Neural progenitor cell (in vitro differentiated cells): ENCODE data around the gene TRPM2. TPM values are rescaled to one million over a fixed set of nuclear protein-coding genes. Genes with fewer than 3 reads are reported as not detected.

Experiments
- DNase-seq: peaks from one replicate; pipeline ENCODE4 v3.0.0-alpha.2; 2016; ENCODE audit warnings: low spot score
- H2AFZ ChIP-seq: fragments of 200-600 bp; sonication (generic); replicated peaks from 2 replicates; pipeline ENCODE4 v1.6.1; 2016; ENCODE audit warnings: antibody characterized with exemption
- H3F3A ChIP-seq: fragments of 200-600 bp; sonication (generic); 2 replicates; pipeline ENCODE4 v1.6.1; 2016; ENCODE audit warnings: antibody characterized with exemption, low read depth
- H3K27ac ChIP-seq: fragments of 200-600 bp; sonication (generic); 2 replicates; pipeline ENCODE4 v1.5.1; 2016; ENCODE audit warnings: mild to moderate bottlenecking
- H3K27me3 ChIP-seq: fragments of 200-600 bp; sonication (generic); 2 replicates; pipeline ENCODE4 v1.6.1; 2016; ENCODE audit warnings: mild to moderate bottlenecking, moderate library complexity
- H3K36me3 ChIP-seq: fragments of 200-600 bp; sonication (generic); 2 replicates; pipeline ENCODE4 v1.5.1; 2016
- H3K4me1 ChIP-seq: fragments of 200-600 bp; sonication (generic); 2 replicates; pipeline ENCODE4 v1.6.1; 2016; ENCODE audit warnings: mixed run types
- H3K4me2 ChIP-seq: fragments of 200-600 bp; sonication (generic); 2 replicates; pipeline ENCODE4 v1.6.1; 2016
- H3K4me3 ChIP-seq: fragments of 200-600 bp; sonication (generic); 2 replicates; pipeline ENCODE4 v1.5.1; 2016
- H3K79me2 ChIP-seq: fragments of 200-600 bp; sonication (generic); 2 replicates; pipeline ENCODE4 v1.6.1; 2016; ENCODE audit warnings: low read depth
- H3K9ac ChIP-seq: fragments of 200-600 bp; sonication (generic); 2 replicates; pipeline ENCODE4 v1.6.1; 2016
- H3K9me3 ChIP-seq: fragments of 200-600 bp; sonication (generic); 2 replicates; pipeline ENCODE4 v1.5.1; 2016; ENCODE audit warnings: low read depth
- H4K20me1 ChIP-seq: fragments of 200-600 bp; sonication (generic); 2 replicates; pipeline ENCODE4 v1.6.1; 2016; ENCODE audit warnings: low read depth
- H3K27ac Mint-ChIP-seq: 3 replicates; pipeline ENCODE4 v1.8.0; 2021; ENCODE audit warnings: mixed read lengths
- H3K27me3 Mint-ChIP-seq: 2 replicates; pipeline ENCODE4 v1.8.0; 2022; ENCODE audit warnings: low read depth, mild to moderate bottlenecking, inconsistent platforms, moderate library complexity, mixed read lengths; ENCODE audit not compliant: insufficient read depth
- H3K36me3 Mint-ChIP-seq: 3 replicates; pipeline ENCODE4 v1.8.0; 2021; ENCODE audit warnings: mixed read lengths
- H3K4me1 Mint-ChIP-seq: 3 replicates; pipeline ENCODE4 v1.8.0; 2021; ENCODE audit warnings: mixed read lengths
- H3K4me3 Mint-ChIP-seq: 3 replicates; pipeline ENCODE4 v1.8.0; 2021; ENCODE audit warnings: mild to moderate bottlenecking, moderate library complexity, mixed read lengths
- H3K9me3 Mint-ChIP-seq: 3 replicates; pipeline ENCODE4 v1.8.0; 2020; ENCODE audit warnings: mixed read lengths
- CTCF ChIP-seq: fragments of 200-600 bp; sonication (generic); IDR thresholded peaks from 2 replicates; pipeline ENCODE4 v1.5.1; 2017; ENCODE audit warnings: antibody characterized with exemption, mild to moderate bottlenecking
- EZH2 ChIP-seq: fragments of 200-600 bp; sonication (generic); IDR thresholded peaks from 2 replicates; pipeline ENCODE4 v1.6.1; 2017; ENCODE audit warnings: antibody characterized with exemption, mild to moderate bottlenecking, moderate library complexity
- EZH2phosphoT487 ChIP-seq: fragments of 200-600 bp; sonication (generic); IDR thresholded peaks from 2 replicates; pipeline ENCODE4 v1.6.1; 2017; ENCODE audit warnings: antibody characterized with exemption
- total RNA-seq: library from RNA; depleted of rRNA; stranded (reverse); fragments of >200 nt; gene quantifications from 2 replicates; pipeline ENCODE4 v1.2.3, GENCODE V29; 2015; ENCODE audit warnings: low replicate concordance

The TRPM2 gene
- total RNA-seq, 1 donor from 2014 or later, result not detected

GRCh38 chr21:44382536-44382935, 29.1 kb downstream of the TRPM2 start:
- Histone ChIP-seq H3K9ac (no peak overlapping the region), H3F3A (no peaks in the 10 kb centered on the region), H3K4me2 (no peak overlapping the region), H3K27me3 (no peaks in the 10 kb centered on the region), H3K4me3 (no peak overlapping the region), H3K36me3 (no peaks in the 10 kb centered on the region), H3K4me1 (peaks cover 8% of the 10 kb centered on the region), H3K9me3 (no peaks in the 10 kb centered on the region), H4K20me1 (no peaks in the 10 kb centered on the region), H2AFZ (no peak overlapping the region), H3K79me2 (no peaks in the 10 kb centered on the region), H3K27ac (no peak overlapping the region)
- TF ChIP-seq EZH2 (no peak), EZH2phosphoT487 (no peak), CTCF (no peak)
- Mint-ChIP-seq H3K27me3 (peaks cover 4% of the 10 kb centered on the region), H3K27ac (no peak overlapping the region), H3K9me3 (peaks cover 26% of the 10 kb centered on the region), H3K4me1 (peaks cover 6% of the 10 kb centered on the region), H3K4me3 (no peak overlapping the region), H3K36me3 (no peaks in the 10 kb centered on the region)
- DNase-seq, result no peak

GRCh38 chr21:44383216-44383615, 29.8 kb downstream of the TRPM2 start:
- H3K4me1 Mint-ChIP-seq, result peaks cover 6% of the 10 kb centered on the region
- peaks cover 28% of the 10 kb centered on the region for H3K9me3 Mint-ChIP-seq
- H3K27ac Mint-ChIP-seq, result no peak overlapping the region
- Histone ChIP-seq H3K79me2 (no peaks in the 10 kb centered on the region), H3K27ac (no peak overlapping the region), H2AFZ (no peak overlapping the region), H3K9ac (no peak overlapping the region), H3K36me3 (no peaks in the 10 kb centered on the region), H3K4me2 (no peak overlapping the region), H3K4me1 (peaks cover 8% of the 10 kb centered on the region), H3F3A (no peaks in the 10 kb centered on the region), H3K4me3 (no peak overlapping the region), H3K9me3 (no peaks in the 10 kb centered on the region), H3K27me3 (no peaks in the 10 kb centered on the region), H4K20me1 (no peaks in the 10 kb centered on the region)
- H3K4me3 Mint-ChIP-seq, result no peak overlapping the region
- TF ChIP-seq EZH2phosphoT487, result no peak
- no peak for TF ChIP-seq EZH2
- DNase-seq, result no peak
- H3K36me3 Mint-ChIP-seq, result no peaks in the 10 kb centered on the region
- peaks cover 2% of the 10 kb centered on the region for H3K27me3 Mint-ChIP-seq

GRCh38 chr21:44384968-44385367, 31.5 kb downstream of the TRPM2 start:
- Histone ChIP-seq H3K4me2 (no peak overlapping the region), H3K9me3 (no peaks in the 10 kb centered on the region), H3K79me2 (no peaks in the 10 kb centered on the region), H4K20me1 (no peaks in the 10 kb centered on the region), H3K27ac (no peak overlapping the region), H3K27me3 (no peaks in the 10 kb centered on the region), H3K9ac (no peak overlapping the region), H3K4me1 (peaks cover 8% of the 10 kb centered on the region), H3K4me3 (no peak overlapping the region), H2AFZ (no peak overlapping the region), H3K36me3 (no peaks in the 10 kb centered on the region), H3F3A (no peaks in the 10 kb centered on the region)
- H3K36me3 Mint-ChIP-seq, result no peaks in the 10 kb centered on the region
- H3K4me1 Mint-ChIP-seq, result peaks cover 4% of the 10 kb centered on the region
- H3K27me3 Mint-ChIP-seq, result peaks cover under 1% of the 10 kb centered on the region
- no peak overlapping the region for H3K4me3 Mint-ChIP-seq
- no peak for DNase-seq
- H3K9me3 Mint-ChIP-seq, result peaks cover 31% of the 10 kb centered on the region
- no peak overlapping the region for H3K27ac Mint-ChIP-seq
- TF ChIP-seq EZH2phosphoT487, result no peak
- no peak for TF ChIP-seq CTCF
- TF ChIP-seq EZH2, result no peak

- TF ChIP-seq CTCF (no peak), EZH2 (no peak), EZH2phosphoT487 (no peak)
- Histone ChIP-seq H3K27ac (no peak overlapping the region), H3K9me3 (no peaks in the 10 kb centered on the region), H3K9ac (no peak overlapping the region), H3F3A (no peaks in the 10 kb centered on the region), H3K79me2 (no peaks in the 10 kb centered on the region), H4K20me1 (no peaks in the 10 kb centered on the region), H3K4me3 (no peak overlapping the region), H3K36me3 (no peaks in the 10 kb centered on the region), H3K4me1 (peaks cover 8% of the 10 kb centered on the region), H3K4me2 (no peak overlapping the region), H3K27me3 (no peaks in the 10 kb centered on the region), H2AFZ (no peak overlapping the region)
- Mint-ChIP-seq H3K9me3 (peaks cover 29% of the 10 kb centered on the region), H3K4me3 (no peak overlapping the region), H3K4me1 (no peaks in the 10 kb centered on the region), H3K27me3 (peaks cover 3% of the 10 kb centered on the region), H3K27ac (no peak overlapping the region), H3K36me3 (no peaks in the 10 kb centered on the region)
- DNase-seq, result no peak
These were observed 35.9 kb downstream of the TRPM2 start for GRCh38 chr21:44389335-44389734.
